Right renal pelvis (tissue), 4 donors: ENCODE data around the gene SLC25A21. TPM values are rescaled to one million over a fixed set of nuclear protein-coding genes. Genes with fewer than 3 reads are reported as not detected.
"Not testable (repeated sequence)": the region's sequence is repeated elsewhere in the genome, so short reads cannot be mapped to it uniquely, and the experiment has no call there.

ENCODE experiments used
- DNase-seq, 4 donors: peaks; one replicate each; pipeline ENCODE4 v3.0.0-alpha.2; 2013; ENCODE audit warnings: low read depth in 4 of 4, low spot score in 3 of 4, missing footprints in 1 of 4
- polyA plus RNA-seq, 4 donors: library from polyadenylated mRNA; unstranded; fragments of 120-200 nt; gene quantifications; one replicate each; pipeline ENCODE4 v1.2.1, GENCODE V29; 2013; ENCODE audit not compliant: insufficient read length in 4 of 4

Gene SLC25A21
- polyA plus RNA-seq = 1 to 10 TPM; 3.1 to 4.2 (median 3.2) TPM

DNA sequence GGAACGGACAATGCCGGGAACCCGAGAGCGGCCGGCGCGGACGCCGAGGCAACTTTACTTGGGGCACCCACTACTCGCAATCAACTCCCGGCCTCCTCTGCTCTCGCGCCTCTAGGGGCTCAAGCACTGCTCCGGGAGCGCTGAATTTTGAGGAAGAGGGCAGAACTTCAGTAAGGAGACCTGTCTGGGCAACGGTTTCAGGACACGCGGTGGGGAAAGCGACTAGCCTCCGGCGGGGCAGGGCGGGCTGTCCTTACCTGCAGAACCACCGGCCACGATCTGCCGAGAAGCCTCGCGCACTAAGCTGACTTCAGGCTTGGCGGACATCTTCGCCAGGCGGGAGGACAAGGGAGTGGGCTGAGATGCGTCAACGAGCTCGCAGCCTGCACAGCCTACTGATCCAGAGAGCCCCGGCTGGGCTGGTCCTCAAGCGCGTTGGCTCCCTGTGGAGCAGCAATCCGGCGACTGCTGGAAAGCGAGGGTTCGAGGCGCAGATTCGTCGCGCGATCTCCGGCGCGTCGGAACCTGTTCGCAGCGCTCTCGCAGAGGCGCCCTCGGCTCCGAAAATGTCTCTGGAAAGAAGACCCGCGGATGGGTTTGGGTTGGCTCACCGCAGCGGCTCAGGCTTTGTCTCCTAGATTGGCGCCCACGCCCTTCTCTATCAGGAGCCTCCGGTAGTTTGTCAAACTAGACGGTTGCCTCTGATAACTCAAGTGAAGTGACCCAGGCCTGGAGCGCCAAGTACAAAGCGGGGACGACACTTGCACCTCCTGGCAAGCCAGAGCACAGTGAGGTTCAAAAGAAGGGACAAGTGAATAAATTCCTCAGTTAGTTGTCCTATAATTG is at the start of gene SLC25A21:
Gene SLC25A21, minus strand, starts transcription at position 583 of the 846 bp plus-strand sequence.
- DNase-seq = peak; percentile 61 to 74 (median 67)

- no peak for DNase-seq
These were observed 48.7 kb upstream of the SLC25A21 start for GRCh38 chr14:37221073-37221472.

GRCh38 chr14:37215345-37215744 is 42.9 kb upstream of the SLC25A21 start:
- no peak for DNase-seq

GRCh38 chr14:37213016-37213415 is 40.6 kb upstream of the SLC25A21 start:
- DNase-seq = no peak

DNA sequence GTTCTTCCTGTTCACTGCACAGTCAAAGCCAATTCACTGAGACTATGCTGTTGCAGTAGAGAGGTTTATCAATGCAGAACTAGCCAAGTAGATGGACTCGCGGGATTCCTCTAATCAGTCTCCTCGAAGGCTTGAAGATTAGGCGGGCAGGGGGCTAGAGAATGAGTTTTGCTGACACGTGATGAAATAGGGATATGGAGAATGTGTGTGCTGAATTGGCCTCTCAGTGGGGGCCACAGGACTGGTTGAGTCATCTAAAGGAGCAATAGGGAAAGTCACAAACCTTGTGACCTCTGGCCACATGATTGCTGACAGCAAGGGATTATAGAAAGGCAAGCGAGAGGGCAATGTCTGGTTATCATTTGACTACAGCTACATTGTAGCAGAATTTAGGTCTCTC is 38.0 kb upstream of the SLC25A21 start:
- no peak for DNase-seq

- not testable (repeated sequence) for DNase-seq
These were observed 37.2 kb upstream of the SLC25A21 start for GRCh38 chr14:37209617-37210016.

DNA sequence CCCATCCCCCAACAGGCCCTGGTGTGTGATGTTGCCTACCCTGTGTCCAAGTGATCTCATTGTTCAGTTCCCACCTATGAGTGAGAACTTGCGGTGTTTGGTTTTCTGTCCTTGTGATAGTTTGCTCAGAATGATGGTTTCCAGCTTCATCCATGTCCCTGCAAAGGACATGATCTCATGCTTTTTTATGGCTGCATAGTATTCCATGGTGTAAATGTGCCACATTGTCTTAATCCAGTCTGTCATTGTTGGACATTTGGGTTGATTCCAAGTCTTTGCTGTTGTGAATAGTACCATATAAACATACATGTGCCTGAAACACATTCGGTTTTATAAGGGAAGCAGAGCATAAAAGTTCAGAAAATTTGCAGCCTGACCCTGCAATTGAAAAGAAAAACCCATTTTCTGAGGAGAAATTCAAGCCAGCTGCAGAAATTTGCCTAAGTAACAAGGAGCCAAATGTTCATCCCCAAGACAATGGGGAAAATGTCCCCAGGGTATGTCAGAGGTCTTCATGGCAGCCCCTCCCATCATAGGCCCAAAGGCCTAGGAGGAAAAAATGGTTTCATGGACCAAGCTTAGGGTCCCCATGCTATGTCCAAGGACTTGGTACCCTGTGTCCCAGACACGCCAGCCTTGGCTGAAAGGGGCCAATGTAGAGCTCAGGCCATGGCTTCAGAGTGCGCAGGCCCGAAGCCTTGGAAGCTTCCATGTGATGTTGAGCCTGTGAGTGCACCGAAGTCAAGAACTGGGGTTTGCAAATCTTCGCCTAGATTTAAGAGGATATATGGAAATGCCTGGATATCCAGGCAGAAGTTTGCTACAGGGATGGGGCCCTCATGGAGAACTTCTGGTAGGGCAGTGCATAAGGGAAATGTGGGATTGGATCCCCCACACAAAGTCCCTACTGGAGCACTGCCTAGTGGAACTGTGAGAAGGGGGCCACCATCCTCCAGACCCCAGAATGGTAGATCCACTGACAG is 33.5 kb upstream of the SLC25A21 start:
- DNase-seq = not testable (repeated sequence)

GRCh38 chr14:37203423-37203822 is 31.0 kb upstream of the SLC25A21 start:
- DNase-seq = no peak

DNA sequence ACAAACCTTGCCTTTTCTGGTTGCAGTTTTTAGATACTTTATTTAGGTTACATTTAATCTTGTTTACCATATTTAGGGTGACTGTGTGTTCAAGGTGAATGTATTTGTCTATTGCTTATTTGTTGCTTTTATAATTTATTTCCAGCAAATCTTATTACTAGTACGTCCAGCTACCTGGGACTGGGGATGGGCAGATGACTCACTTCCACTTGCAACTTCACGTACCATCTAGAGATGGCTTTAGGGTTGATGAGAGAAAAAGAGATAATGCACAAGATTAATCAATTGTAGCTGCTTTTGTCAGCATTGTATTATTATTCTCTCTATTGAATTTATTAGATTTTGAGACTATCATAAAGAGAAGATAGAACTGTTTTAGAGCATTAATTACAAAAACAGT is 30.4 kb upstream of the SLC25A21 start:
- no peak for DNase-seq

- no peak for DNase-seq
These were observed 29.9 kb upstream of the SLC25A21 start for GRCh38 chr14:37202265-37202664.

- DNase-seq = no peak
These were observed 29.3 kb upstream of the SLC25A21 start for GRCh38 chr14:37201724-37202123.

DNA sequence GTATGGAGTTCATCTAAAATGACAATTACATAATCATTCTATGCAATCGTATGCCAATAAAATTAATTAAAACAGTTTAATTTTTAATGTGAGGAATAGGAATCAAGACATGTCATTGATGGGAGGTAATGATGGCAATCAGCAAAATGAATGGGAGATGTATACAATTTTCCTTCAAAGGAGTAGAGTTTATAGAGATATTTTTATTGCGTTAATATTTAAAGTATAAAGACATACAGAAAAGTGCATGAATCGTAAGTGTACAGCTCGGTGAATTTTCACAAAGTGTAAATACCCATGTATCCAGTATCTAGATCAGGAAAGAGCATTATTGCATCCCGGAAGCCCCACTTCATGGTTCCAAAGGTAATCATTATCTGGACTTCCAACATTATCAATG is 26.5 kb upstream of the SLC25A21 start:
- DNase-seq = no peak

DNA sequence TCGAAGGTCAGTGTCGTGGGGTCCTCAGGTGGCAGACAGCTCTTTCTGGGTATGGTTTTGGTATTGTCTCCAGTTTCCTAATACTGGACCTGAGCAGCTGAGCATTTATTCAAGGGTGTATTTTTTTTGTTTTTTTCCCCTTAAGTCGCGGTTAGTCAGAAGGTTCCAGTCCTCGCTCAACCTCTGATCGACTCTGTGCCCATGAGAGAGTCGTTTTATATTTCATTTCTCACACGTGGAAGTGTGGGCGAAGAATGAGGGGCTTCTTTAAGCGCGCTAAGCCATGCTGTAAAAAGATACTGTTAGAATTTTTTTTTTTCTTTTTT is 25.8 kb upstream of the SLC25A21 start:
- peak in 2 of 4 donors; percentile 4 to 19 for DNase-seq

DNA sequence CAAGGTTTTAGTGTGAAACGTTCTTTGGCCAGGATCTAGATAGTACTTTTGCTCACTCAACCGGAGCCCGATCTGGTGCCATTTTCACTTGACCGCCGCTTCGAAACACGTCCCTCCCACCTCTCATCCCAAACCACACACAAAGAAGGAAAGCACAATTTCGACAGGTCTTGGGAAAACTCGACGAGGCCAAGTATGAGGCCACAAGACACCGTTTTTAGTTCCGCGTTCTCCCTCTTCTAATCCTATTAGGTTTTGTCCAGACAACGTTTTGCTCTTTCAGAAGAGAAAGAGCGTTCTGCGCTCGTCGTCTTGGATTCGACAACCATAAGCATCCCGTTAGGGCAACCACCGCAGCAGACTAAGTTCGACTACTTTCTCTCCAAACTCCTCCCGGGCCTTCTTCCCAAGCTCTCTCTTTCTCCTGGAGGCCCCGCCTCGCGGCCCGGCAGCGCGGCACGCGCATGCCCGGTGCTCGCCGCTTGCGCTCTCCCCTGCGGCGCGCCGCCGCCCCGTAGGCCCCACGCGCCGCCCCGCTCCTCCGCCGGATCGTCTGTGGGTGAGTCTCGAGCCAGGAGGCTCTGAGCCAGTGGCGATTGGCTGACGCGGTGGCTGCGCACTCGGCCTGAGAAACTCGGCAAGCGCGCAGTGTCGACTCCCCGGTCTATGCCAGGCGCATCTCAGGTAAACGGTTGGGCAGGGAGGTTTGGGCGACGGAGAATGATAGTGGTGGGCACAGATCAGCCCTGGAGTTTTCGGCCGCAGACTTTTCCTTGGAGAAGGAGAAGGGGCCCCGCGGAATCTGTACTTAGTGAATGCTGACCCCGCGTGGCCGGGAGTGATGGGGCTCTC is 25.2 kb upstream of the SLC25A21 start, which contains the start of gene MIPOL1:
Gene MIPOL1, plus strand, starts transcription at position 517 of the 852 bp plus-strand sequence. CDS start 49,952 bp downstream, outside the sequence.
- peak; percentile 72 to 77 (median 74) for DNase-seq

DNA sequence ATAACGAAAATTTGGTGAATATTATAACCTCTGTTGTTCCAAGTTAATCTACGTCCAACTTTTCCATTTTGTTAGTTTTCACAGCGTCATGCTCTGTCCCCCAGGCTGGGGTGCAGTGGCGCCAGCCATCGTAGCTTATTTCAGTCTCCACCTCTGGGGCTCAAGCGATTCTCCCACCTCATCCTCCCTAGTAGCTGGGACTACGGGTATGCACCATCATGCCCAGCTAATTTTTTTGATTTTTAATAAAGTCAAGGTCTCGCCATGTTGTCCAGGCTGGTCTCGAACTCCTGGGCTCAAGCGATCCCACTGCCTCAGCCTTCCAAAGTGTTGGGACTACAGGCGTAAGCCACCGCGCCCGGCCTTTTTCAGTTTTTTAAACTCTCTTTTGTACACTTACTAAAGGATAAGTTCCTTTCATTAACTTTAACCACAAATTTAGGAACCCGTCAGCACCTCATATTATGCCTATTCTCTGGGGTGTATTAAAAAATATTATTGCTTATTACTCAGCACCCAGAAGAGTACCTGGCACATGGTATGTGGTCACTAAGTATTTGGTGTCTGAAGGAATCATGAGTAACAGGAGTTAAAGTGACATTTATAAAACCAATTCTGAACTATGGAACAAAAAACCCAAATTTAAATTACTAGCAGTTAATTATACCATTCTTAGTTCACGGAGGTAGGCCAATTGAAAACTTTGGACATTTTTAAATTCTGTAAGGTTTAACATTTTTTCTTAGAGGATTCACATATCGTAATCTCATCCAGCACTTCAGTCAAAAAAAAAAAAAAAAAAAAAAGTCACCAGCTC is 24.4 kb upstream of the SLC25A21 start:
- no peak for DNase-seq

- no peak for DNase-seq
These were observed 22.9 kb upstream of the SLC25A21 start for GRCh38 chr14:37195327-37195726.

DNA sequence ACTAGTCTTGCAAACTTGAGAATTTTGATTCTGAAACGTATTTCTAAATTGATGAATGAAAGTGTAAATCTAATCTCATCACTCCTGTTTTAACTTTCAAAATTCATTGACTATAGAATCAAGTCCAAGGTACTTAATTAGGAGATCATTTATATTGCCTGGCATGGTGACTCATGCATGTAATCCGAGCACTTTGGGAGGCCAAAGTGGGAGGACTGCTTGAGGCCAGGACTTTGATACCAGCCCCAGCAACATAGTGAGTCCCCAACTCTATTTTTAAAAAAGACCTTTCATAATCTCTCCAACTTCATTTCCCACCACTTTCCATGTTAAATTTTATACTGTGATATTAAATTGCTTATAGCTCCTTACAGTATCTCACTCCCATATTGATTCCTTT is 22.3 kb upstream of the SLC25A21 start:
- no peak for DNase-seq

DNA sequence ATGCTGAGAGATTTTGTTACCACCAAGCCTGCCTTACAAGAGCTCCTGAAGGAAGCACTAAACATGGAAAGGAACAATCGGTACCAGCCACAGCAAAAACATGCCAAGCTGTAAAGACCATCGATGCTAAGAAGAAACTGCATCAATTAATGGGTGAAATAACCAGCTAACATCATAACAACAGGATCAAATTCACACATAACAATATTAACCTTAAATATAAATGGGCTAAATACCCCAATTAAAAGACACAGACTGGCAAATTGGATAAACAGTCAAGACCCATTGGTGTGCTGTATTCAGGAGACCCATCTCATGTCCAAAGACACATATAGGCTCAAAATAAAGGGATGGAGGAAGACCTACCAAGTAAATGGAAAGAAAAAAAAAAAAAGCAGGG is 17.3 kb upstream of the SLC25A21 start:
- not testable (repeated sequence) for DNase-seq

DNA sequence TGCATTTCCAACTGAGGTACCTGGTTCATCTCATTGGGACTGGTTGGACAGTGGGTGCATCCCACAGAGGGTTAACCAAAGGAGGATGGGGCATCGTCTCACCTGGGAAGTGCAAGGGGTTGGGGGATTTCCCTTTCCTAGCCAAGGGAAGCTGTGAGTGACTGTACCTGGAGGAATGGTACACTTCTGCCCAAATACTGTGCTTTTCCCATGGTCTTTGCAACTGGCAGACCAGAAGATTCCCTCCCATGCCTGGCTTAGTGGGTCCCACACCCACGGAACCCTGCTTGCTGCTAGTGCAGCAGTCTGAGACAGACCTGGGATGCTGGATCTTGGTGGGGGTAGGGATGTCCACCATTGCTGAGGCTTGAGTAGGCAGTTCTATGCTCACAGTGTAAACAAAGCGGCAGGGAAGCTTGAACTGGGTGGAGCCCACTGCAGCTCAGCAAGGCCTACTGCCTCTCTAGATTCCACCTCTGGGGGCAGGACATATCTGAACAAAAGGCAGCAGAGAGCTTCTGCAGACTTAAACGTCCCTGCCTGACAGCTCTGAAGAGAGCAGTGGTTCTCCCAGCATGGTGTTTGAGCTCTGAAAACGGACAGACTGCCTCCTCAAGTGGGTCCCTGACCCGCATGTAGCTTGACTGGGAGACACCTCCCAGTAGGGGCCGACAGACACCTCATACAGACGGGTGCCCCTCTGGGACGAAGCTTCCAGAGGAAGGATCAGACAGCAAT is 15.6 kb upstream of the SLC25A21 start:
- not testable (repeated sequence) for DNase-seq
